ENCODE results near the gene LIME1.

Gene LIME1

GRCh38 chr20:63735859-63736718 lies at the start of gene LIME1:
LIME1 (plus strand) TSS chr20:63736664; CDS start chr20:63737550, 886 bp downstream.
- no peak for DNase-seq

- DNase-seq = no peak
These were observed 48.9 kb upstream of the LIME1 start for GRCh38 chr20:63687419-63688178.

GRCh38 chr20:63688228-63689045 lies 48.0 kb upstream of the LIME1 start:
- no peak for DNase-seq

GRCh38 chr20:63689046-63690002 lies 47.1 kb upstream of the LIME1 start:
- no peak for DNase-seq

GRCh38 chr20:63690003-63690897 lies 46.2 kb upstream of the LIME1 start:
- no peak for DNase-seq

GRCh38 chr20:63690898-63691710 lies 45.4 kb upstream of the LIME1 start:
- DNase-seq = no peak

- no peak for DNase-seq
These were observed 44.6 kb upstream of the LIME1 start for GRCh38 chr20:63691711-63692435.

GRCh38 chr20:63692436-63693082 lies 43.9 kb upstream of the LIME1 start:
- DNase-seq = no peak

GRCh38 chr20:63693083-63693732 lies 43.3 kb upstream of the LIME1 start:
- DNase-seq = no peak

- DNase-seq = no peak
These were observed 42.5 kb upstream of the LIME1 start for GRCh38 chr20:63693733-63694583.

GRCh38 chr20:63694584-63695423 lies 41.7 kb upstream of the LIME1 start:
- DNase-seq = no peak

GRCh38 chr20:63695424-63696305 lies 40.8 kb upstream of the LIME1 start:
- no peak for DNase-seq

GRCh38 chr20:63696306-63696627 lies 40.2 kb upstream of the LIME1 start:
- DNase-seq = no peak

- DNase-seq = no peak
These were observed 39.7 kb upstream of the LIME1 start, which contains the start of gene TNFRSF6B for GRCh38 chr20:63696628-63697356. TNFRSF6B (plus strand) TSS chr20:63696652; CDS start chr20:63696768, 116 bp downstream.
